HEK293 (cell line): ENCODE data around the gene HOXA3.

Source experiments
- HIC1 ChIP-seq: fragments of 450-650 bp; formaldehyde crosslinking; IDR thresholded peaks from 2 replicates; pipeline ENCODE4 v1.5.1; 2016; ENCODE audit warnings: missing biosample characterization, missing genetic modification characterization
- INSM2 ChIP-seq: fragments of 450-650 bp; formaldehyde crosslinking; IDR thresholded peaks from 2 replicates; pipeline ENCODE4 v1.5.1; 2016; ENCODE audit warnings: missing biosample characterization, missing genetic modification characterization
- KLF10 ChIP-seq: fragments of 450-650 bp; IDR thresholded peaks from 2 replicates; pipeline ENCODE4 v1.5.1; 2018; ENCODE audit warnings: missing biosample characterization, mild to moderate bottlenecking, missing genetic modification characterization
- KLF7 ChIP-seq: fragments of 450-650 bp; formaldehyde crosslinking; IDR thresholded peaks from 2 replicates; pipeline ENCODE4 v1.5.1; 2016; ENCODE audit warnings: missing biosample characterization, missing genetic modification characterization, borderline replicate concordance
- MEIS1 ChIP-seq: sonication (generic); formaldehyde crosslinking; IDR thresholded peaks from 2 replicates; pipeline ENCODE4 v1.8.1; 2022; ENCODE audit warnings: missing genetic modification reagents, mild to moderate bottlenecking, borderline replicate concordance
- SP2 ChIP-seq: fragments of 450-650 bp; formaldehyde crosslinking; IDR thresholded peaks from 2 replicates; pipeline ENCODE4 v1.5.1; 2016; ENCODE audit warnings: missing biosample characterization, missing genetic modification characterization
- YY1 ChIP-seq: fragments of 450-650 bp; formaldehyde crosslinking; IDR thresholded peaks from 2 replicates; pipeline ENCODE4 v1.5.1; 2018; ENCODE audit warnings: missing biosample characterization, missing genetic modification characterization
- YY2 ChIP-seq: fragments of 450-650 bp; formaldehyde crosslinking; IDR thresholded peaks from 2 replicates; pipeline ENCODE4 v1.5.1; 2016; ENCODE audit warnings: missing biosample characterization, missing genetic modification characterization
- ZBTB21 ChIP-seq: fragments of 450-650 bp; formaldehyde crosslinking; IDR thresholded peaks from 2 replicates; pipeline ENCODE4 v1.5.1; 2017; ENCODE audit warnings: missing biosample characterization, missing genetic modification characterization
- ZBTB44 ChIP-seq: fragments of 450-650 bp; IDR thresholded peaks from 2 replicates; pipeline ENCODE4 v1.5.1; 2018; ENCODE audit warnings: missing biosample characterization, mild to moderate bottlenecking, missing genetic modification characterization
- ZBTB49 ChIP-seq: fragments of 450-650 bp; formaldehyde crosslinking; IDR thresholded peaks from 2 replicates; pipeline ENCODE4 v1.5.1; 2016; ENCODE audit warnings: missing biosample characterization, missing genetic modification characterization, low read depth
- ZNF311 ChIP-seq: fragments of 450-650 bp; formaldehyde crosslinking; IDR thresholded peaks from 2 replicates; pipeline ENCODE4 v1.5.1; 2017; ENCODE audit warnings: missing biosample characterization, missing genetic modification characterization, borderline replicate concordance
- ZNF341 ChIP-seq: fragments of 450-650 bp; formaldehyde crosslinking; IDR thresholded peaks from 2 replicates; pipeline ENCODE4; 2016; ENCODE audit warnings: low read depth, missing biosample characterization, missing genetic modification characterization
- ZNF398 ChIP-seq: fragments of 450-650 bp; formaldehyde crosslinking; IDR thresholded peaks from 2 replicates; pipeline ENCODE4 v1.5.1; 2017; ENCODE audit warnings: missing biosample characterization, missing genetic modification characterization
- ZNF544 ChIP-seq: fragments of 450-650 bp; formaldehyde crosslinking; IDR thresholded peaks from 2 replicates; pipeline ENCODE4 v1.5.0; 2017; ENCODE audit warnings: missing biosample characterization, missing genetic modification characterization
- ZNF585B ChIP-seq: fragments of 450-650 bp; formaldehyde crosslinking; IDR thresholded peaks from 2 replicates; pipeline ENCODE4 v1.5.1; 2016; ENCODE audit warnings: missing biosample characterization, missing genetic modification characterization
- ZNF639 ChIP-seq: fragments of 450-650 bp; formaldehyde crosslinking; IDR thresholded peaks from 2 replicates; pipeline ENCODE4 v1.5.1; 2016; ENCODE audit warnings: missing biosample characterization, missing genetic modification characterization
- ZNF645 ChIP-seq: fragments of 450-650 bp; formaldehyde crosslinking; IDR thresholded peaks from 2 replicates; pipeline ENCODE4; 2016; ENCODE audit warnings: missing biosample characterization, missing genetic modification characterization
- ZNF664 ChIP-seq: fragments of 450-650 bp; formaldehyde crosslinking; IDR thresholded peaks from 2 replicates; pipeline ENCODE4 v1.5.1; 2016; ENCODE audit warnings: missing biosample characterization, missing genetic modification characterization
- ZNF776 ChIP-seq: fragments of 450-650 bp; formaldehyde crosslinking; IDR thresholded peaks from 2 replicates; pipeline ENCODE4 v1.5.0; 2017; ENCODE audit warnings: missing biosample characterization, missing genetic modification characterization, borderline replicate concordance
- ZNF792 ChIP-seq: fragments of 450-650 bp; formaldehyde crosslinking; IDR thresholded peaks from 2 replicates; pipeline ENCODE4 v1.5.1; 2016; ENCODE audit warnings: missing biosample characterization, missing genetic modification characterization
- ZNF837 ChIP-seq: fragments of 450-650 bp; formaldehyde crosslinking; IDR thresholded peaks from 2 replicates; pipeline ENCODE4 v1.5.1; 2016; ENCODE audit warnings: missing biosample characterization, missing genetic modification characterization
- ZSCAN16 ChIP-seq: fragments of 450-650 bp; formaldehyde crosslinking; IDR thresholded peaks from 2 replicates; pipeline ENCODE4 v1.5.1; 2016; ENCODE audit warnings: missing biosample characterization, missing genetic modification characterization
- ZSCAN5A ChIP-seq: fragments of 450-650 bp; formaldehyde crosslinking; IDR thresholded peaks from 2 replicates; pipeline ENCODE4 v1.5.1; 2016; ENCODE audit warnings: missing biosample characterization, missing genetic modification characterization

Gene HOXA3

GRCh38 chr7:27165089-27165995, 13.0 kb upstream of the HOXA3 start, which contains the start of gene HOXA9 (continued):
- TF ChIP-seq HIC1 (tag by site-specific recombination), result peak; percentile 84
- no peak; the same call in 1 of the 2 replicates for TF ChIP-seq YY2 (tag by site-specific recombination)
- no peak for TF ChIP-seq ZNF837 (tag by site-specific recombination)
- TF ChIP-seq ZNF792 (tag by site-specific recombination), result no peak
- no peak for TF ChIP-seq ZNF311 (tag by site-specific recombination)
- TF ChIP-seq KLF10 (tag by site-specific recombination), result peak; percentile 89
- no peak; the same call in 1 of the 2 replicates for TF ChIP-seq ZSCAN5A (tag by site-specific recombination)
- peak; percentile 64 for TF ChIP-seq ZBTB21 (tag by site-specific recombination)
- 0 out of 2 replicates have a peak, but pooled peaks have one; percentile 55 for TF ChIP-seq ZNF776 (tag by site-specific recombination)
- peak; percentile 82 for TF ChIP-seq ZNF664 (tag by site-specific recombination)
- peak; percentile 75 for TF ChIP-seq ZNF341
- TF ChIP-seq KLF7, result peak; percentile 91
- TF ChIP-seq YY1 (tag by site-specific recombination), result no peak; the same call in none of the 2 replicates
- no peak; the same call in none of the 2 replicates for TF ChIP-seq ZNF645
- no peak for TF ChIP-seq ZNF544 (tag by site-specific recombination)
- TF ChIP-seq ZBTB49 (tag by site-specific recombination), result peak; percentile 55; the same call in 1 of the 2 replicates
- no peak for TF ChIP-seq ZNF585B (tag by site-specific recombination)
- TF ChIP-seq ZNF639, result peak; percentile 91
- TF ChIP-seq ZNF398 (tag by site-specific recombination), result peak; percentile 97
- peak; percentile 96 for TF ChIP-seq INSM2 (tag by site-specific recombination)
- peak; percentile 65 for TF ChIP-seq ZSCAN16 (tag by site-specific recombination)
- peak; percentile 75; the same call in 1 of the 2 replicates for TF ChIP-seq ZBTB44 (tag by site-specific recombination)
- TF ChIP-seq MEIS1, result no peak
- TF ChIP-seq SP2 (tag by site-specific recombination), result peak; percentile 59
